GM19395 (cell line): ENCODE results near the gene TREX2.

ENCODE experiments used
- ATAC-seq: cut with Tn5 transposase; IDR thresholded peaks from one replicate; pipeline ENCODE4 v1.9.1; 2021; ENCODE audit warnings: mild to moderate bottlenecking, moderate library complexity; ENCODE audit not compliant: unreplicated experiment

The TREX2 gene, protein sequence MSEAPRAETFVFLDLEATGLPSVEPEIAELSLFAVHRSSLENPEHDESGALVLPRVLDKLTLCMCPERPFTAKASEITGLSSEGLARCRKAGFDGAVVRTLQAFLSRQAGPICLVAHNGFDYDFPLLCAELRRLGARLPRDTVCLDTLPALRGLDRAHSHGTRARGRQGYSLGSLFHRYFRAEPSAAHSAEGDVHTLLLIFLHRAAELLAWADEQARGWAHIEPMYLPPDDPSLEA

DNA sequence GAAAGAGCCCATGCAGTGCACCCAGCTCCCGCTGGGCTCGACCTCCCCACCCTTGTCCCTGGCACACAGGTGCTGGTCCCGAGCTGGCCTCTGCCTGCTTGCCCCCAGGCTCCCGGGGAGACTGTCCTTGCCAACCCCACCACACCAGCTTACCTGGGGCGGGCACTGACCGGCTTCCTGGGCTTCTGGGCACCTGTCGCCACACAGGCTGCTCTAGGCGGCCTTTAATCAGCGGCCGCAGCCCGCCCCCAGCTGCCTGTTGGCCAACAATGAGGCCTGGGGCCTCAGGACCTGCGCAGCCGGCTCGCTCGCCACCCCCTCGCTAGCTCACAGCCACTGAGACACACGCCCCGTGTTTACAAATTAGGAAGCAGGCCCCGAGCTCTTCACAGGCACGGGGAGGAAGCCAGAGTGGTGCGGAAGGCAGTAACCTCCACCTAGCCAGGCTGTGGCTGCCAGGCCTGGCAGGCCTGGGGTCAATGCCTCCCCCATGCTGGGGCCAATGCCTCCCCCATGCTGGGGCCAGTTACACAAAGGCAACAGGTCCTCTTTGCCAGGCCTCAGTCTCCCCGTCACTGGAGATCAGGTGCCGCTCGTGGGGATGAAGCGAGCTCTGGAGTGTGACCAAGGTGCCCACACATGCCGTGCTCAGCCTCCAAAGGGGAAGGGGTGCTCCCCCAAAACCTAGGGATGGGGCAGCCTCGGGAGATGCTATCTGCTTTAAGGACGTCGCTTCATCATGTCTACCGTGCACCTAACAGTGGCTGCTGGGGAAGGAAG, at the start of gene TREX2:
Gene TREX2 (minus strand): TSS at position 201 of the 780 bp plus-strand sequence. CDS start 626 bp downstream, outside the sequence.
- no peak for ATAC-seq

DNA sequence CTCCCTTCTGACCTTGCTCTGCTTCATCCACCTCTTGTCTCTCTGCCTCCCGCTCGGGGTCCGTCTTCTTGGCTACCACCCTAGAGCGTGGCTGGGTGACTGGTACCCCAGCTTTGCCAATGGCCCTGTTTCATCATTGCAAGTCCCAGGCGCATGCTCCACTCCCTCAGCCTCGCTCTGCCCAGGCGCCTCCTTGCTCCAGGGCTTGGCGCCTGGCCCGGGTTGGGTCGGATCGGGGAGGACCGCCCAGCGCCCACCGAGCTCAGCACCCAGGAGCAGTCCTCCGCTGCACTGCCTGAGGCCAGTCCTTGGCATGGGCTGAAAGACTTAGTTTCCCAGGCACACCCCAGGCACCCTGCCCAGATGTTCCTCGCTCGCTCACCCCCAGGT, 49.5 kb upstream of the TREX2 start:
- no peak for ATAC-seq

DNA sequence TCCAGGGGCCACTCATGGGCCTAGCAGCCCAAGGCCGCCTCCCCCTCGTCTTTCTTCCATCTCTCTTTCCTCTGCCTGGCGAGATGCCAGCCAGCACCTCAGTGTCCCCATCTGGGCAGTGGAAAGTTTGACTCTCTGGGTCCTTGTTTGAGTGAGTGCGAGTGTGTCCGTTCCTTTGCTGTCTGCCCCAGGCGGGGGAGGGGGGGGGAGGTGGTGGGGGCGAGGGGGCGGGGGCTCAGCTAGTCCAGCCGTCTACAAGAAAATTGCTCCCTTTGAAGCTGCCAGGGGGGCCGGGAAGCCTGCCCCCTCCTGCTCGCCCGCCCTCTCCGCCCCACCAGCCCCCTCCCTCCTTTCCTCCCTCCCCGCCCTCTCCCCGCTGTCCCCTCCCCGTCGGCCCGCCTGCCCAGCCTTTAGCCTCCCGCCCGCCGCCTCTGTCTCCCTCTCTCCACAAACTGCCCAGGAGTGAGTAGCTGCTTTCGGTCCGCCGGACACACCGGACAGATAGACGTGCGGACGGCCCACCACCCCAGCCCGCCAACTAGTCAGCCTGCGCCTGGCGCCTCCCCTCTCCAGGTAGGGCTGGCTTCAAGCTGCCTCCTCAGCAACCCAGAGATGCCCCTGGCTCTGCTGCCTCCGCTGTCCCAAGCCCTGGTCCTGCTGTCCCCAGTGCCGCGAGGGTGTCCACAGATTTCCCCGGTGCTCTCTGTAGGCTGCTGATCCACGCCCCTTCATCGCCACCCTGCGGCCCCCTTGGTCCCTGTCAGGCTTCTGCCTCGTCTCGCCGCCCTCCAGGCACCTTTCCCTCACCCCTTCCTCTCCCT, 48.9 kb upstream of the TREX2 start, which contains the start of gene BGN:
Gene BGN (plus strand): TSS at position 440 of the 821 bp plus-strand sequence. CDS start 9,652 bp downstream, outside the sequence.
- no peak for ATAC-seq

DNA sequence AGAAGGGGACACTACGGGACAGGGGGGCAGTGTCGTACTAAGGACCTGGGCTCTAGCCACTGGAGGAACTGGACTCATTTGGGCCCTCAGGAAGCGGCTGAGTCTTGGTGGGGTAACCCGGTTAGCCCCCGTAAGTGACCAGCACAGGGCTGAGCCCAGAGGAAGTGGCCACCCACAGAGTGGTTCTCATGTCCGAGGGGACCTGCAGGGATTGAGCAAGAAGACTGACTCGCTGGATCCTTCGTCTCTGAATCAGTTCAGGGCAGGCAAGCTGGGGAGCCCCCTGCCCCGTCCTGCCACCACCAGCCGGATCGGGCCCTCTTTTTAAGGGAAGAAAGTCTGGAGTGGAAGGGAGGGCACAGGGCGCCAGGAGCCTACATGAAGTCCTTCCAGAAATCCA, 48.2 kb upstream of the TREX2 start:
- no peak for ATAC-seq

DNA sequence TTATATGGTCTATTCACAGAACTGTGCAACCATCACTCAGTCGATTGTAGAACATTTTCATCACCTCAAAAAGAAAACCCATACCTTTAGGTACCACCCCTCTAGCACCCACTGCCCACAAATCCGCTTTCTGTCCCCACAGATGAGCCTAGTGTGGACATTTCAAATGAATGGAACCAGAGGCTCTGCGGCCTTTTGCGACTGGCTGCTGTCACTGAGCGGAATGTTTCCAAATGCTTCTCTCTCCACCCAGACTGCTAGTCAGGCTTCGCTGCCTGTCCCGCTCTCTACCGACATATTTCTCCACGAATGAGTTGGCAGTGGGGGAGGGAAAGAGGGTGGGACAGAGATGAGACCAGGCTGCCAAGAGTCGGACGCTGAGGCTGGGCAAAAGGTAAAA, 47.2 kb upstream of the TREX2 start:
- ATAC-seq, result no peak

DNA sequence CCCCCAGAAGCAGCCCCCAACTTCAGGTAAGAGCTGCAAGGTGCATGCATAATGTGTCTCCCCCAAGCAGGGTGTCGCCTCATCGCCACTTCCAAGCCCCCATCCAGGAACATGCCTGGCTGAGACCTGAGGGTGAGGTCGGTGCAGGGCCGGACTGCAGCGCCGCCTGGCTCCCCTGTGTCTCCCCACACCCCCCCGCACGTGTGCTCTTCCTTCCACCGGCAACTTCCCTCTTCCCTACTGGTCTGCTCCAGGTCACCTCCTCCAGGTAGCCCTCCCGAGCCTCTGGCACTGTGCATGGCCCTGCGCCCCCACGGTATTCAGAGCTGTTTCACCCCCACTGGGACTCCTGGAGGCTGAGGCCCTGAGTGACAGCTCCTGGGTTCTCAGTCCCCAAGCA, 46.7 kb upstream of the TREX2 start:
- ATAC-seq, result no peak

DNA sequence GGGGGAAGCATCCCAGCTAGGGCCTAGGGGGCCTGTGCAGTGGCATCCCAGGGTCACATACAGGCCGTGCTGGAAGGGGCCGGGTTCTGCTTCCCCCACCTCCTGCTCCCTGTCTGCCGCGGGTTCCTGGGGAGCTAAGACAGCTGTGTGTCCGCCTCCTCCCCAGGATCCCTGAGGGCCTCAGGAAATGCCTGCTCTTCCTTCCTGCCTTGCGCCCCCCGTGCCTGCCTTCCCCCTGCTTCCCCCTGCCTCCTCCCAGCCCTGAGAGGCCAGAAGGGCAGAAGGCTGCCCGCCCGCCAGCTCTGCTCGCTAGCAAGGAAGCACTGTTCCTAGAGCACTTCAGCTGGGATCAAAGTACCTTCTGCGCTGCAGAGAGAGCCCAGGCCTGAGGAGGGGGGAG, 46.1 kb upstream of the TREX2 start:
- no peak for ATAC-seq

DNA sequence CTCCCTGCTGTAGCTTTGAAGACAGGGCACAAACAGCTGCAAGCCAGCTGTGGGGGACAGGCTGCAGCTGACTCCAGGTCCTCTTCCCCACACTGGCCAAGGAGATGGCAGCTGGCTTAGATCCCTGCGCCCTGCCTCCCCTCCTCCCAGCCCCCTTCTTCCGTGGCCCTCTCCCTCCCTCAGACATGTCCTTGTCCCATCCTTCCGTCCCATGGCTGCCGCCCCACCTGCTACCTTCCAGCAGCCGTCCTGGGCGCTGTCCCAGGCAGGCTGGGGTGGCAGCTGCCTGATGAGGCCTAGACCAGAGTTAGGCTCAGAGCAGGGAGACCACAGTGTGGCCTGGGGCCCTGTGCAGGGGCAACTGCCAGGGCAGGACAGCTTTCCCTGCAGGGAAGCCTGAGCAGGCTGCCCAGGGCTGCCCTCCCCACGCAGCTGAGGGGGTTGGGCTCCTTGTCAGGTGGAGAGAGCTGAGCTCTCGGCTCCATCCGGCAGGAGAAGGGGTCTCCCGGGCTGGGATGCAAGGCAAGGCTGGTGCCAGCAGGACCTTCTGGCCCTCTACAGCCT, 45.6 kb upstream of the TREX2 start:
- ATAC-seq, result no peak

DNA sequence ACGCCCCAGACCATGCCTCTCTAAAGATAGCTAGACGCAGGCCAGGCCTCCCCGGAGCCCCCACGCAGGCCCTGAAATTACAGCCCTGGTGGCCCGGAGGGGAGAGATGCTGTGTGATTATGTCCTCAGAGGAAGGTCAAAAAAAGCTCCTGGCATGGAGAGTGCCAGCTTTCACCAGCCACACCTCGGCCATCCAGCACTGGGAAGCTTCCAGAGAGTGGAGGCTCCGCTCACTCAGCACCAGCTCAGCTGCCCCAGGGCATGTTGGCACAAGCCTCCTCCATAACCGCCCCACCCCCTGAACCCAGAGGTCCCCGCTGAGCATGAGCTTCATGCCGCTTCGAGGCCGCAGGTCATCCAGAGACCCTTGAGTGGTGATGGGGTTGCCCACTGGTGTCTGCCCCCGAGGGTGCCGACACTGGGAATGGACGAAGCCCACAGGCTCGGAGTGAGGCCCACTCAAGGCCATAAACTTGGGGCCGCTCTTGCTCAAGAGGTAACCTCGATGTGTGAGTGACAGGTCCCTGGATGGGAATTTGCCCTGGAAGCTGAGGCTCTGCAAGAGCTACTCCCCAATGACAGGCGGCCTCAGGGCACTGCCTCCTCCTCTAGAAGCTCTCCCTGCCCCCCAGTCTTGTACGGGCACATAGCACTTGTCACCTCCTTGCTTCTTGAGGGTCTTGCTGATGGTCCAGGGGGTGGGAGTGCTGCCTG, 44.5 kb upstream of the TREX2 start:
- no peak for ATAC-seq

DNA sequence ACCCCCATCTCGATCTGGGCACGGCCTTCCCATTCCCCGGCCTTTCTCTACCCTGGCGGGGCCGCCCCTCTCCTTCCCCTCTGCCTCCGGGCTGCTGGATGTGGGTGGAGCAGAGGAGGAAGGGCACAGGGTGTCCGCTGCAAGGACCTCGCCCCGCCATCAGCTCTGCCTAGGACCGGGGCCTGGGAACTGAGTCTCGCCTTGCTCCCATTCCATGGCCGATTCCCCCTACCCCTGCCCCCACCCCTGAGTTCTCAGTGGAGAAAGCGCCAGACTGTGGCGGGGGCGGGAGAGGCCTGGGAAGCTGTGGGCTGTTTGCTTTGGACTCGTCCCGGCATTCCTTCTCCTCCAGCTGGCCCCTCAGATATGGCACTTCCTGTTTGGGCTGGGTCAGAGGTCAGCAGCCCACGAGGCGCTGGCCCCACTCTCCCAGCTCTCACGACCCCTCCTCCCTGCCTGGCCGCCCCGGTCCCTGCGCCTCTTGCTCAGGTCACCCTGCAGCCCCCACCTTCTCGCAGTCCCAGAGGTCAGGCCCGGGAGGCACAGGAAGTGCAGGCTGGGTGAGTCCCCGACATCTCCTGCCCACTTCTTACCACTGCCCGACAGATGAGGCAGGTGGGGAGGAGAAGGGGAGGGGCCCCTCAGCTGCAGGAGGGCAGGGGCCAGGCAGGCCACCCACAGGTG, 42.5 kb upstream of the TREX2 start:
- ATAC-seq, result no peak

DNA sequence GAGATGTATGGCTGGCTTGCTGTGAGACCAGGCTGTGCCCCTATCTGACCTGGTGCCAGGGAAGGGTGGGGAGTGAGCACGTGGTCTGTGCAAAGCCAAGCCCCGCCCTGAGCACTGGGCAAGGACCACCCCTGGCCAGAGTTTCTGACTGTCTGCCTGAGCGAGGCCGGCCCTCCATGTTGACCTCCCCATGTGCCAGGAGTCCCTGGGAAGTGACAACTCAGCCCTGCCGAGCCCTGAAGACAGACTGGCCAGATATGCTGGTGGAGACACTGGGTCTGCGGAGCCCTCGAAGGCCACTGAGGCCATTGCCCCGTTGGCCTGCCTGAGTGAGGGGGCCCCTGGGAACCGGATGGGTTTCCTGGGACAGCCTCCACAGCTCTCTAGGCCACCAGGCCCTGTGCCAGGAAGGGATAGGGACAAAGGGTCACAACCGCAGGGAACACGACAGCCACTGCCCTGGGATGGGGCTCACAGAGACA, 41.8 kb upstream of the TREX2 start:
- ATAC-seq, result no peak

DNA sequence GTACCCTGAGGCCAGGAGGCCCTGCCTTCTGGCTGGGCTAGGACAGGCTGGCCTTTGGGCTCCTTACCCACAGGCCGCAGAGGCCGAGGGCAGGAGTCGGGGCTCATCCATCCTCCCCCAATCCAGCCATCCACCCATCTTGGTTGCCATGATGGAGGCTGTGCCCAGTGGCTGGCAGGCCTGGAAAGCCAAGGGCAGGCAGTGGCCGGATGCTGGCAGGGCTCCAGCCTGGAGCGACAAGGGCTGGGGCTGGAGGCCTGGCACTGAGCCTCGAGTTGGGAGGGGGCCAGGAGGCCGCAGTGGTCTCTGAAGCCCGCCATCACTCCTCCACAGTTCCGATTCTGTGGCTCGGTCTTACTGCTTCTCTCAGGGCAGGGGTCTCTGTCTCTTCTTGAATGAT, 40.3 kb upstream of the TREX2 start:
- no peak for ATAC-seq

DNA sequence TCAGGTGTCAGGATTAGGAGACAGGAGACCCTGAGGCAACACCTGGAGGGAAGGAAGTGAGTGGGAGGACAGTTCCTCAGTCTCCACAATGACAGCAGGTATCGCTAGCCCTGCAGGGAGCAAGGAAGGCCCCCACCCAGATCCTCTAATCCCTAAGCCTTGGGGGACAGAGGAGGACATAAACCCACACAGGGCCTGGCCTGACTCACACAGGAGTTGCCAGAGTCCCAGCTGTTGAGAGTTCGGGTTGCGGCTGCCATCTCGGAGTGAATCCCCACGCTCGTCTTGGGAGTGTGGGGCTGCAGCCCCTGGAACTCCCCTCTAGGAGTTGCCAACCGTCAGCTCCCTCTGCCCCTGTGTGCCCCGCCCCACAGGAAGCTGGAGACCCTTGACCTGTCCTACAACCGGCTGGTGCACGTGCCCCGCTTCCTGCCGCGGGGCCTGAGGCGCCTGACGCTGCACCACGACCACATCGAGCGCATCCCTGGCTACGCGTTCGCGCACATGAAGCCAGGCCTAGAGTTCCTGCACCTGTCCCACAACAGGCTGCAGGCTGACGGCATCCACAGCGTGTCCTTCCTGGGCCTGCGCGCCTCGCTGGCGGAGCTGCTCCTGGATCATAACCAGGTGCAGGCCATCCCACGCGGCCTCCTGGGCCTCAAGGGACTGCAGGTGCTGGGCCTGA, 39.7 kb upstream of the TREX2 start:
- ATAC-seq, result no peak

DNA sequence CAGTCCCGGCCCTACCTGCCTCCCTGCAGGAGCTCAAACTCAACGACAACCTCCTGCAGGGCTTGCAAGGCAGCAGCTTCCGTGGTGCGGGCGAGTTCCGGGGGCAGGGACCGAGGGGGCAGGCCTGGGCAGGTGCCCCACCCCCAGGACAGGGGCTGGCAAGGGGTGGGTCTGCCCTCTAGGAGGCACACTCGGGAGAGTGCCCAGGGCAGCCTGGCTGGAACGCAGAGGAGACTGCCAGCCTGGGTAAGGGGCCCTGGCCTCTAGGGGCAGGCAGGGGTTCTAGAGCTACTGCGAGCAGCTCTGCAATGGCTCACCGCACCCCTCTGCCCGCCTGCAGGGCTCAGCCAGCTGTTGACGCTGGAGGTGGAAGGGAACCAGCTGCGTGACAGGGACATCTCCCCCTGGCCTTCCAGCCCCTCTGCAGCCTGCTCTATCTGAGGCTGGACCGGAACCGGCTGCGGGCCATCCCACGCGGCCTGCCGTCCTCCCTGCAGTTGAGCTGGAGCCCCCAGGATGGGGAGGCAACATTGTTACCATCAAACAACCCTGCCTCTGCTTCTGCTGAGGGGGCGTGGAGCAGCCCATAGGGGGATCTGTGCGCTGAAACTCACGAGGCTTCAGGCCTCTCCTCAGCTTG, 36.6 kb upstream of the TREX2 start:
- no peak for ATAC-seq

DNA sequence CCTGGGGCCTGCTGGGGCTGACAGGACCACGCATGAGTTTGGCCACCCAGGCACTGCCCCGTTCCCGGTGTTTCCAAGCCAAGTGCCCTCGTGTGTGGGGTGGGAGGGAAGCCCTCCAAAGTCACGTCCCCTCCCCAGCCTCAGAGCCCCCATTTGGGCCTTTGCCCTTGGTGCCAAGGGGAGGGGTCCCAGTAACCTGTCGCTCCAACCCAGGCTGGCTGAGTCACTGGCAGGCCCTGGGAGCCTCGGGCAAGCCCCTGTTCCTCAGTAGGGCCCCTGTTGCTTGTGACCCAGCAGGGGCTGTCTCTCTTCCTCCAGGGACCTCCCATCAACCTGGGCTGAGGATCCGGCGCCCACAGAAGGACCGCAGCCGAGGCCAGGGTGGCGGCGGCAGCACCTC, 35.2 kb upstream of the TREX2 start:
- no peak for ATAC-seq

DNA sequence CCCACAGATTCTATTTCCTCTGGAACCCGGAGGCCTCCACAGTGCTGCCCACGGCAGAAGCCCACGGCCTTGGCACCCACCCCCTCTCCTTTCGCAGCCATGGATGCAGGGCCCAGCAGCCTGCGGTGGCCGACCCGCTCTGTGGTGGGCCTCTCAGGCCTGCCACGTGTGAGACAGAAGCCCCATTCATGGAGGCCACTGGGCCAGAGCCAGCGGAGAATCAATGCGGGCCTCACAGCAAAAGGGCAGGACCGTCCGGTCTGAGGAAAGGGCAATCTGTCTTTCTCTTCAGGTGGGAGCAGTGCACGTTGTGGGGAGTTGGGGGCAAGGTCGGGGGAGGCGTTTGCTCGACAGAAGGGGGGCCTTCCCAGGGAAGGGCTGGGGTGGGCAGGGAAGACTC, 32.9 kb upstream of the TREX2 start:
- no peak for ATAC-seq

DNA sequence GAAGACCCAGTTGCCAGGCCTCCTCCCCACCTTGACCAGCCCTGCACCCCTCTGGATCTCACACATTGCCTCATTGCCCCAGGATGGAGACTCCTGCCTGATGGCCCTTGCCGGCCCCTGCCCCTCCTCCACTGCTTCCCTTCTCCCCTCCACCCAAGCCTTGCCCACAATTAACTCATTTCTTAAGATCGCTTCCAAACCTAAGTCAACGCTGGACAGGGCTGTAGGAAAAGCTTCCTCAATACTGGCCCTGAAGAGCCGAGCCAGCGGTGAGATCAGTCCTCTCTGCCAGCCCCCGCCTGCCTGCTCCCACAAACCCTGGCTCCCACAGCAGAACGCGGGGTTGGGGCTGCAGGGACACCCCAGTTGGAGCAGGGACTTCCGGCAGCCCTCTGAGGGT, 32.0 kb upstream of the TREX2 start:
- ATAC-seq, result no peak

DNA sequence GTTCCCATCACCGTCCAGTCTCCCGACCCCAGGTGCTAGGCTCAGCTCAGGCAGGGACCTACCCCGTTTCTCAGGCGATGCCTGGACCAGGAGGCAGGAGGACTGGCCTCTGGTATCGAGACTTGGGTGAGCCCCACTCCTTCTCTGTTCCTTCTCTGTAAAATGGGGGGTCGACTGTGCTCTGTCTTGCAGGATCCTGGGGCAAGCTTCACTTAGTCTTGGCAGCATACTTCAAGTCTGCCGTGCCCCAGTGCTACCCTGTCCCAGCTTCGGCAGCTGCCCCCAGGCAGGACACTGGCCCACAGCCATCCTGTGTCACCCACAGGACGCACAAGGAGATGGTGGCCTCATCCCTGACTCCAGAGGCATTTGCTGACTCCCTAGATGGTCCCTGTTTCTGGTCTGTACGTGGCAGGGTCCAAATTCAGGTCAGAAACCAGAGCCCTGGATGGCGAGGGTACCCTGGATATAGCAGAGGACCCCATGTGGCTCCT, 31.6 kb upstream of the TREX2 start:
- ATAC-seq, result no peak
